Neuron (in vitro differentiated cells): ENCODE results near the gene IFI30.

Source experiments
- H2AFZ ChIP-seq: one replicate; pipeline ENCODE4 v1.6.1; 2013; ENCODE audit warnings: low read depth, mild to moderate bottlenecking, inconsistent platforms, low read length, moderate library complexity
- H3K27me3 ChIP-seq: one replicate; pipeline ENCODE4 v1.6.1; 2013; ENCODE audit warnings: low read length; ENCODE audit not compliant: insufficient read depth
- H3K36me3 ChIP-seq: one replicate; pipeline ENCODE4 v1.6.1; 2013; ENCODE audit warnings: low read length; ENCODE audit not compliant: insufficient read depth
- H3K4me1 ChIP-seq: one replicate; pipeline ENCODE4 v1.6.1; 2013; ENCODE audit warnings: low read length; ENCODE audit not compliant: insufficient read depth
- H3K4me3 ChIP-seq: 2 replicates; pipeline ENCODE4 v1.5.1; 2013; ENCODE audit warnings: mild to moderate bottlenecking, low read length, moderate library complexity
- H3K9me3 ChIP-seq: one replicate; pipeline ENCODE4 v1.6.1; 2013; ENCODE audit warnings: low read length

IFI30 gene

GRCh38 chr19:18143902-18144301 lies 29.7 kb upstream of the IFI30 start:
- H2AFZ ChIP-seq = no peak overlapping the region
- H3K9me3 ChIP-seq = peaks cover 3% of the 10 kb centered on the region
- no peaks in the 10 kb centered on the region for H3K27me3 ChIP-seq
- H3K4me3 ChIP-seq = no peak overlapping the region
- H3K4me1 ChIP-seq = no peaks in the 10 kb centered on the region
- H3K36me3 ChIP-seq = peaks cover 47% of the 10 kb centered on the region

- Histone ChIP-seq H3K27me3 (no peaks in the 10 kb centered on the region), H3K4me3 (no peak overlapping the region), H3K9me3 (peaks cover 3% of the 10 kb centered on the region), H3K4me1 (no peaks in the 10 kb centered on the region), H2AFZ (no peak overlapping the region), H3K36me3 (peaks cover 45% of the 10 kb centered on the region)
Observed at GRCh38 chr19:18144361-18144760, 29.3 kb upstream of the IFI30 start.

DNA sequence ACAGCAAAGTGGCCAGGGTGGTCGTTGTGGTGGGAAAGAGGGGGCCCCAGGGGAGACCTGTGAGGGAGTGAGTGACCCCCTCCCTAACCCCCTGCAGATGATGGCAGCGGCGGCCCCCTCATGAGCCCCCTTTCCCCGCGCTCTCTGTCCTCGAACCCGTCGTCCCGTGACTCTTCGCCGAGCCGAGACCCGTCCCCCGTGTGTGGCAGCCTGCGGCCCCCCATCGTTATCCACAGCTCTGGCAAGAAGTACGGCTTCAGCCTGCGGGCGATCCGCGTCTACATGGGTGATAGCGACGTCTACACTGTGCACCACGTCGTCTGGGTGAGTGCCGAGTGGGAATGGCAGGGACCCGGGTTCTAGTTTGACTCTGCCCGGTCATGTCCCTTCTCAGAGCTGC lies 28.7 kb upstream of the IFI30 start:
- no peak overlapping the region for H3K4me3 ChIP-seq
- H3K27me3 ChIP-seq = no peaks in the 10 kb centered on the region
- peaks cover 3% of the 10 kb centered on the region for H3K9me3 ChIP-seq
- H3K4me1 ChIP-seq = no peaks in the 10 kb centered on the region
- no peak overlapping the region for H2AFZ ChIP-seq
- peaks cover 45% of the 10 kb centered on the region for H3K36me3 ChIP-seq

- Histone ChIP-seq H3K36me3 (peaks cover 42% of the 10 kb centered on the region), H3K27me3 (no peaks in the 10 kb centered on the region), H3K4me3 (no peak overlapping the region), H3K4me1 (no peaks in the 10 kb centered on the region), H2AFZ (no peak overlapping the region), H3K9me3 (peaks cover under 1% of the 10 kb centered on the region)
Observed at GRCh38 chr19:18145391-18145999, 28.1 kb upstream of the IFI30 start.

- no peaks in the 10 kb centered on the region for H3K9me3 ChIP-seq
- no peak overlapping the region for H2AFZ ChIP-seq
- no peaks in the 10 kb centered on the region for H3K27me3 ChIP-seq
- no peak overlapping the region for H3K4me3 ChIP-seq
- H3K4me1 ChIP-seq = no peaks in the 10 kb centered on the region
- H3K36me3 ChIP-seq = peaks cover 36% of the 10 kb centered on the region
Observed at GRCh38 chr19:18147396-18147795, 26.2 kb upstream of the IFI30 start.

- peaks cover 22% of the 10 kb centered on the region for H3K36me3 ChIP-seq
- H3K4me1 ChIP-seq = peaks cover 9% of the 10 kb centered on the region
- no peaks in the 10 kb centered on the region for H3K27me3 ChIP-seq
- no peak overlapping the region for H3K4me3 ChIP-seq
- no peak overlapping the region for H2AFZ ChIP-seq
- H3K9me3 ChIP-seq = no peaks in the 10 kb centered on the region
Observed at GRCh38 chr19:18149596-18149975, 24.0 kb upstream of the IFI30 start.

DNA sequence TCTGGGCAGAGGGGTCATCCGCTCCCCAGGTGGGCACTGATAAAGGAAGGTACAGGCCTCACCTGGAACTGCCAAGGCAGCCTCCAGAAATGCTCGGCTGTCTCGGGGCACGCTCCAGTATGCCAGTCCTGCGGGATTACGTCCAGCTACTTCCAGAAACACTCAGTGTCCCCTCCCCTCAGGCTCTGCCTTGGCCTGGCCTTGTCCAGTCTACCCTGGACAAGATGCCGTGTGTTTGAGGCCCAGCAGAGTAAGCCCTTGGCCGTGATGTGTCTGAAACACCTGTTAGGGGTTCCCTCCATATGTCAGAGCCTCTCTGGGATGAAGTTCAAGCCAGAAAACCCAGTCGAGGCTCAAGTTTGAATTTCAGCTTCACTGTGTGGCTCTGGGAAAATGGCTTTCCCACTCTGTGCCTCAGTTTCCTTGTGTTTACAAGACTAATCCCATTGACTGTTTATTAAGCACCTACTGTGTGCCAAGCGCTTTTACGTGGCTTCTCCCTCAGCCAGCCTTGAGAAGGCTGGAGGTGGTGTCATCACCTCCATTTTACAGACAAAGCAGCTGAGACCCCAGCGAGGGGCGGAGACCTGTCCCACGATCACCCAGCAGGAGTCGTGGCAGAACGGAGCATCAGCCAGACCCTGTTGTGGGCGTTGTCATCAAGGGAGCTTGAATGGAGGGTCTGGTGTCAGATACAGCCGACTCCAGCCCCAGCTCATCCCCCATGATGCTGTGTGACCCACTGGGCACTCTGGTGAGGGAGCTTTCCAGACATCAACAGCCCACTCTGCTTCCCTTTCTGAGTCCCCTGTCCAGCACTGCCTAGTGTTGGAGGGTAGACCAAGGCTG lies 22.6 kb upstream of the IFI30 start:
- Histone ChIP-seq H3K9me3 (no peaks in the 10 kb centered on the region), H3K27me3 (no peaks in the 10 kb centered on the region), H3K4me1 (peaks cover 9% of the 10 kb centered on the region), H2AFZ (no peak overlapping the region), H3K36me3 (peaks cover 15% of the 10 kb centered on the region), H3K4me3 (no peak overlapping the region)

DNA sequence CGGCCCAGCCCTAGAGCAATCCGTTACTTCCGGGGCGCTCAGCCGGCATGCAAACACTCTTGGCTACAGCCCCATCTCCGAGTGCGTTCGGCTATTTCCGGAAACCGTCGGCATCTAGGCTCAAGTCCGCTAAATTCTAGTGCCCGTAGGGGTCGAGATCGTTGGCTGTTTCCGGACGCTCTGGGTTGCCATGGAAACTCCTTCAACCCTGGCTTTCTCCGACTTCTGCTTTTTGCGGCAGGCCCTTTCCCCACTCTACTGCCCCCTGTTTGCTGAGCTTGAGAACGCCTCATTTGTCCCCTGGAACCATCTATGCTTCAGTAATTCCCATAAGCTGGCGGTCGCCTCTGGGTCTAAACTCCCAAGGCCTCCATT lies 21.2 kb upstream of the IFI30 start:
- peak overlapping the region; percentile 21 for H2AFZ ChIP-seq
- peaks cover 8% of the 10 kb centered on the region for H3K36me3 ChIP-seq
- peaks cover 17% of the 10 kb centered on the region for H3K4me1 ChIP-seq
- no peaks in the 10 kb centered on the region for H3K27me3 ChIP-seq
- no peaks in the 10 kb centered on the region for H3K9me3 ChIP-seq
- H3K4me3 ChIP-seq = peak overlapping the region; percentile 91

- Histone ChIP-seq H3K4me1 (peaks cover 23% of the 10 kb centered on the region), H3K9me3 (no peaks in the 10 kb centered on the region), H2AFZ (peak within 1 kb of the TSS; percentile 21), H3K27me3 (no peaks in the 10 kb centered on the region), H3K36me3 (peaks cover 5% of the 10 kb centered on the region), H3K4me3 (peak within 1 kb of the TSS; percentile 91)
Observed at GRCh38 chr19:18152817-18153555, 20.6 kb upstream of the IFI30 start, which contains the start of gene PIK3R2. PIK3R2 (plus strand) TSS chr19:18153163; CDS start chr19:18155880, 2,717 bp downstream.

GRCh38 chr19:18153556-18154134 lies 20.0 kb upstream of the IFI30 start:
- Histone ChIP-seq H3K27me3 (no peaks in the 10 kb centered on the region), H3K9me3 (no peaks in the 10 kb centered on the region), H3K36me3 (peaks cover 5% of the 10 kb centered on the region)

GRCh38 chr19:18155095-18156087 lies 18.2 kb upstream of the IFI30 start:
- Histone ChIP-seq H2AFZ (no peak overlapping the region), H3K9me3 (no peaks in the 10 kb centered on the region), H3K27me3 (no peaks in the 10 kb centered on the region), H3K4me3 (no peak overlapping the region), H3K4me1 (peaks cover 24% of the 10 kb centered on the region), H3K36me3 (peaks cover 5% of the 10 kb centered on the region)

More at GRCh38 chr19:18153556-18154134, 20.0 kb upstream of the IFI30 start:
- H3K4me1 ChIP-seq = peaks cover 24% of the 10 kb centered on the region
- H2AFZ ChIP-seq = no peak overlapping the region
- peak overlapping the region; percentile 91 for H3K4me3 ChIP-seq

- Histone ChIP-seq H2AFZ (no peak overlapping the region), H3K36me3 (peaks cover 11% of the 10 kb centered on the region), H3K9me3 (no peaks in the 10 kb centered on the region), H3K27me3 (no peaks in the 10 kb centered on the region), H3K4me3 (no peak overlapping the region), H3K4me1 (peaks cover 27% of the 10 kb centered on the region)
Observed at GRCh38 chr19:18156268-18156667, 17.3 kb upstream of the IFI30 start.
